Right forelimb (tissue), 1 donor: ENCODE data around the gene DPY30.

Experiments used
- DNase-seq: peaks from one replicate; pipeline ENCODE4 v3.0.0-alpha.2; 2018

The DPY30 gene

DNA sequence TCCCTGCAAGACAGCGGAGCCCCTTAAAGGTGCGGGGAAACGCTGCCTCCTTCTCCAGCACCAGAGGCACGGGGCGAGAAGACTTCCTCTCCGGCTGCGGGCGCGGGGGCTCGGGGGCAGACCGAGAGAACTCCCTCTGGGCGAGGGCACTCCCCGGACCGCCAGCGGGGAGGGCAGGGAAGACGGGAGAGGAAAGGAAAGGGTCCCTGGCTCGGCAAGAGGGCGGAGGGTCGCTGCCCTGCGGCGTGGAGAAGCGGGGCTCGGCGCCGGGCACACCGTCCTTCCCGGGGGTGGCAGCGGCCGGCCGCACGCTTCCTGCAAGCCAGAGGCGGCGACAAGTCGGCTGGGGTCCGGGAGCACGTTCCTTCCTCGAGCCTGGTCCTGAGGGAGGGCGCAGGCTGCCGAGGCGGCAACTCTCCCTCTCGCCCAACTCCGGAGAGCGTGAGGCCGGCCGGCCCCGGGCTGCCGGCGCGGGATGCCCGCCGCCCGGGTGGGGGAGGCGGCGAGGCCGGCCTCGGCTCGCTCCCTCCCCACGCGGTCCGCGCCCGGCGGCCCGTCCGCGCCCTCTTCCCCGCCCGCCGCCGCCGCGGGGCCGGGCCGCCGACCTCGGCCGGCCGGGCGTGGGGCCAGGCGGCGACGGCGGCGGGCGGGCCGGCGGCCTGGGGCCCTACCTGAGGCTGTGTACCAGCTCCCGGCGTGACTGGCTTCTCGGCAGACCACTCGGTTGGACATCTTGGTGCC lies 29.9 kb downstream of the DPY30 start:
- peak; percentile 66 for DNase-seq

DNA sequence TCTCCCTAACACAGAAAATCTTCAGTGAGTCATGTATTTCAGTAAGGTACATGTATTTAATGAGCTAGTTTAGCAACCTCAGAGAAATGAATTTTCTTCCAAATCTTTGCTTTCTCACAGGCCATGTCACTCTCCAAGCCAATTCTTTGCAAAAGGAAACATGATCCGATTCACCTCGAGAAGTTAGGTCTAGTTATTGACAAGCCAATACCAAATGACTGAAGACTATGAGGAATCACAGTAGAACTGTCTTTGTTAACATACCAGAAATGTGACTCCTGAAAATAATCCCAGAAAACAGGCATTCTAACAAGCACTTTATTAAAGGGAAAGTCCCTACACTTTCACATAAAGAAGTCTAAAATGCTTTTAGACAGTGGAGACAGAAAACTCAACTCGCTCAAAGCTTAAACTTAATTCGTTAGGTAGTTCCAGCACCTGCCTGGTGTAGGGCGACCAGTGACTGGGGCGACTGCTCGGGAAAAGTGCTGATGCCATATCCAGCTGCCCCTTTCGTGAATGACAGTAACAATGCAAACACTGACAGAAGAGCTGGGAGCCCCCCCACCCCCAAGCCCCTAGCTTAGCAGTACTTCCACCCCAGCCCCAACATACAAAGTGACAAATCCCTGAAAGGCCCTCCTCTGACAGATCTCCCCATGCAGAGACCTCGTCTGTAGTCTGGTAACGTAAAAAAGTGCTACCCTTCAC lies 30.6 kb downstream of the DPY30 start:
- DNase-seq, result peak; percentile 61

DNA sequence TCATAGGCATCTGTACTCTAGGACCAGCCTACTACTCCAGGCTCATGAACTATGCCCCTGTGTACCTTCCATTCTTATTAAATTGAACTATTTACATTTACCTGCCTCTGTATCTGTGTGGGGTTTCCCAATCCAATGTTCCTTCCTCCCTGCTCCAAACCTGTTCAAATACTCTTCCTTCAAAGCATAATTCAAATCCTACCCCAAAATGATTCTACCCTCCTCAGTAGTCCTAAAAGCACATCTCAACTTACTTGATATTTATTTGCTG lies 32.5 kb downstream of the DPY30 start:
- no peak for DNase-seq

DNA sequence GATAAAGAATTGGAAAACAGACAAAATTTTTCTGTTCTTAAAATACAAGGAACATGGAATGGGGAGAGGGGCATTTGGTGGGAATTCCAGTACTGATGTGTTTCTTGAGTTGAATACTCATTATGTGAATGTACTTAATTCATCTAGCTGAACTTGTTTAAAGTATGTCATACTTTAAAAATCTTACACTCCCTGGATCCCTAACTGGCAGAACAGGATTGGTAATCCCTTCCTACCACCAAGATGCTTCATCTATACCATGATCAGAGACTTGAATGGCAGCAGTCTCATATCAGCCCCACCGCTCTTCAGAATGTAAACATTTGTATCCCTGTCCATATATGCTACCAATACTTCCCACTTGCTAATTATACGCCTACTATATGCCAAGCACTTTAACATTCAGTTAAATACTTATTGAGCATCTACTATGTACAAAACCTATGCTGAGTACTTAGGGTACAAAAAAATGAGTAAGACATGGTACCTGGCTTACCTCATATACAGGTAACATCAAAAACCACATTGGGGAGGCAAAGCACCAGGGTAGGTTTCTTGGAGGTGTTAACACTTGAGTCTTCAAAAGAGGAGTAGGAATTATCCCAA lies 34.1 kb downstream of the DPY30 start:
- no peak for DNase-seq

DNA sequence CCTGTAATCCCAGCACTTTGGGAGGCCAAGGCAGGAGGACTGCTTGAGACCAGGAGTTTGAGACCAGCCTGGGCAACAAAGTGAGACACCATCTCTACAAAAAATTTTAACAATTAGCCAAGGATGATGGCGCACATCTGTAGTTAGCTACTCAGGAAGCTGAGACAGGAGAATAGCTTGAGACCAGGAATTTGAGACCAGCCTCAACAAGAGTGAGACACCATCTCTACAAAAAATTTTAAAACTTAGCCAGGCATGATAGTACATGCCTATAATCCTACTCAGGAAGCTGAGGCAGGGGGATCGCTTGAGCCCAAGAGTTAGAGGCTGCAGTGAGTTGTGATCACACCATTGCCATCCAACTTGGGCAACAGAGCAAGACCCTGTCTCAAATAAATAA lies 35.8 kb downstream of the DPY30 start:
- DNase-seq, result no peak

DNA sequence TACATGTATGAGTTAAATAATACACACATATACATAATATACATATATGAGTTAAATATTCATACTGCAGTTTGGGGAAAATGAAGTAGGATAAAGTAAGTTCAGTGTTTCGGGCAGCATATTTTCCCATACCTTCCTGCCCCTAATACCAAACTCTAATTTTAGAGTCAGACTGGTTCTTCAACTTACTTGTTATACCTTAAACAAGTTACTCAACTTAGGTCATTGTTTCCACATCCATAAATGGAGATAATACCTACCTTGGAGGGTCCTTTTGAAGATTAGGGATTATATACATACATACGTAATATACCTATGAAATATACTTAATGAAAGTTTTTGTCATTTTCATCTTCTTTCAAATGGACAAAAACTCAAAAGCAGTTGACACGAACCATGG lies 37.2 kb downstream of the DPY30 start:
- no peak for DNase-seq

DNA sequence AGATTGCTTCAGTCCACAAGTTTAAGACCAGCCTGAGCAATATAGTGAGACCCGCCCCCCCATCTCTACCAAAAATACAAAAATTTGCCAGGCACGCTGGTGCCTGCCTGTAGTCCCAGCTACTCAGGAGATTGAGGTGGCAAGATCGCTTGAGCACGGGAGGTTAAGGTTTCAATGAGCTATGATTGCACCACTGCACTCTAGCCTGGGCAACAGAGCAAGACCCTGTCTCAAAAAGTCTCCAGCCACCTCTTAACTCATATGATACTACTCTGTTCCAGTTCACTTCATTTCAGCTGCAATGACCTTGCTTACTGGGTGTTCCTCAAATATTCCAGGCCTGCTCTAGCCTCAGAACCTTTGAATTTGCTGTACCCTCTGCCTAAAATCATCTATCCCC lies 40.2 kb downstream of the DPY30 start:
- DNase-seq, result no peak

DNA sequence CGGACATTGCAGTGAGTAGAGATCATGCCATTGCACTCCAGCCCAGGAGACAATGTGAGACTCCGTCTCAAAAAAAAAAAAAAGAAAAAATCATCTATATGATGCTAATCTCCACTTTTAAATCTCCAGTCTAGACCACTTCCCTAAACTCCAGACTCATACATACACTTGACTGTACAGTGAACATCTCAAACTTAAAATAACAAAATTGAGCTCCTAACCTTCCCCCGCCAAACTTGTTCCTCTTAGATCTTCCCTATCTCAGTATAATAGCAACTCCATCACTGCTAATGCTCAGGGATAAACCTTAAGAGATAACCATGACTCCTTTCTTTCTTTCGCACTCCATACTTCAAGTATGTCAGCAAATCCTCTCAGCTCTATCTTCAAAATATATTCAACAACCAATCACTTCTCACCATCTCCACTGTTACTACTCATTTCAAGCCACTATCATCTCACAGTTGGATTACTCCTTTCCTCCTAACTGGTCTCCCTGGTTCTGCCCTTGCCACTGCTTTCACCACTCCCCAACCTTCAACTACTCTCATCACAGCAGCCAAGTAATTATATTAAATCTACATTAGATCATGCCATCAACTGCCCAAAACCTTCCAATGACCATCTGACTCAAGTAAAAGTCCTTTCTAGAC lies 40.7 kb downstream of the DPY30 start:
- no peak for DNase-seq

DNA sequence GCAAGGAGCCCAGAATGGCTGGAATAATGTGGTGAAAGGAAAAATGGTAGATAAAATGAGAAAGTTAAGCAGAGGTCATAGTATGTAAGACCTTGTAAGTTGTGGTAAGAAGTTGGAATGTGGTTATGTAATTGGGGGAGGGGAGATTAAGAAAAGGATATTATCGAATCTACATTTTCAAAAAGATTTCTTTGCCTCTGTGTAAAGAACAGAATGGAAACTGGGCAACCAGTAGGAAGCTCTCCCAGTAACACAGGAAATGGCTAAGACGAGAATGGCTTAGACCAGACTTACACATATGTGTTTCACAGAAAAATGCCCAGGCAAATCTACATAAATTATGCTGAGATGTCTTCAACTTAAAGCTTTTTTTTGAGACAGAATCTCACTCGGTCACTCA lies 42.0 kb downstream of the DPY30 start:
- DNase-seq, result no peak

DNA sequence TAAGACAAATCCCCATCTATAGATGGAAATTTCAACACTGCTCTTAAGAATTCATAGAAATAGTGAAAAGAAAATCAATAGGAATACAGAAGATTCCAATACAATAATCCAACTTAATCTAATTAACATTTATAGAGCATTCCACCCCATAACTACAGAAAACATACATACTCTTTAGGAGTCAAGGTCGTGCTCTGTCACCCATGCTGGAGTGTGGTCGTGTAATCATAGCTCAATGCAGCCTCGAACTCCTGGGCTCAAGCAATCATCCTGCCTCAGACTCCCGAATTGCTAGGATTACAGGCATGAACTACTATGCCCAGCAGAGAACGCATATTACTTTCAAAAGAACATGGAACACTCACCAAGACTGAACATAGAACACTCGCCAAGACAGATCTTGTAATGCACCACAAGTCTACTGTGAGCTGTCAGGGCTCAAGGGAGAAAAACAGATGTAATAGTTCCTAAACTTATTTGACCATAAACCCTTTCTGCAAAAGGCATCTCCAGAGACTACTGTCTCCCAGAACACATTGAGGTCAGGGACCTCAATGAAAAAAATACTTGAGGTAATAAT lies 42.9 kb downstream of the DPY30 start:
- DNase-seq, result no peak

DNA sequence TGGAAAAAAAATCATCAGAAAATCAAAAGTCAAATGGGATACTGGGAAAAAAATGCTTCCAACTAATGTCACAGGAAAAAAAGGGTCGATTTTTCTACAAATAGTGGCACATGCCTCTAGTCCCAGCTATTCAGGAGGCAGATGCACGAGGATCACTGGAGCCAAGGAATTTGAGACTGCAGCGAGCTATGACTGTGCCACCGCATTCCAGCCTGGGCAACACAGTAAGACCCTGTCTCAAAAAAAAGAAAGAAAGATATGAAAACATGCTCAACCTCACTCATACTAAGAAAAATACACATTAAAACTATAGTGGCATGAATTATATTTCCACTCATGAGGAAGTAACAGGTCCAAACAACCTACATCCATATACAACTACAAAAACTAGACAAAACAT lies 46.7 kb downstream of the DPY30 start:
- no peak for DNase-seq

DNA sequence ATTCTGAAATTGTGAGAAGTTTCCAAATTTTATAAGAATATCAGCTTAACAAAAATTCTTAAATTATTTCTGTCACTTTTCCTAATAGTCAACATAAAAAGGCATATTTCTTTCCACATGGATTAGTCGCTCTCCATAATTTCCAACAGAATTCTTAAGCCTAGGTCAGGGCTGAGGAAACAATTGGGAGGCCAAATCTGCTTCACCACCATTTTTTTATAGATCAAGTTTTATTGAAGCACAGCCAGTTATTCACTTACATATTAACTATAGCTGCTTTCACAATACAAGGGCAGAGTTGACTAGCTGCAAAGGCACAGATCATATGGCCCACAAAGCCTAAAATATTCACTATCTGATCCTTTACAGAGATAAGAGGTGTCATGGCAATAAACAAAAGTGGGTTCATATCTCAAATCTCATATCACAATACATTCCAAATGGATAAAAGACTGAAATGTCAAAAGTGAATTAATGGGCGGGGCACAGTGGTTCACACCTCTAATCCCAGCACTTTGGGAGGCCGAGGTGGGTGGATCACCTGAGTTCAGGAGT lies 47.5 kb downstream of the DPY30 start:
- DNase-seq, result no peak

DNA sequence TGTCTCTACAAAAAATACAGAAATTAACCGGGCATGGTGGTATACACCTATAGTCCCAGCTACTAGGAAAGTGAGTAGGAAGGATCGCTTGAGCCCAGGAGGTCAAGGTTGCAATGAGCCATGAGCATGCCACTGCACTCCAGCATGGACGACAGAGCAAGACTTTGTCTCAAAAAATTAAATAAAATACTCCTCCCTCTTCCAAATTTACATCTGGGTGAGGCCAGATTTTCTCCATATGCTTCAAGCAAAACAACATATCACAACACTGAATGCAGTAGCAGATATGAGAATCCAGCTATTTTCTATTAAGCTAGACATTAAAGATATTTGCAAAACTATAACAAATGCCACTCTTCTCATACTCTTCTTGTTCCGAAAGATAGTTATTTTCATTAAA lies 49.7 kb downstream of the DPY30 start:
- no peak for DNase-seq

DNA sequence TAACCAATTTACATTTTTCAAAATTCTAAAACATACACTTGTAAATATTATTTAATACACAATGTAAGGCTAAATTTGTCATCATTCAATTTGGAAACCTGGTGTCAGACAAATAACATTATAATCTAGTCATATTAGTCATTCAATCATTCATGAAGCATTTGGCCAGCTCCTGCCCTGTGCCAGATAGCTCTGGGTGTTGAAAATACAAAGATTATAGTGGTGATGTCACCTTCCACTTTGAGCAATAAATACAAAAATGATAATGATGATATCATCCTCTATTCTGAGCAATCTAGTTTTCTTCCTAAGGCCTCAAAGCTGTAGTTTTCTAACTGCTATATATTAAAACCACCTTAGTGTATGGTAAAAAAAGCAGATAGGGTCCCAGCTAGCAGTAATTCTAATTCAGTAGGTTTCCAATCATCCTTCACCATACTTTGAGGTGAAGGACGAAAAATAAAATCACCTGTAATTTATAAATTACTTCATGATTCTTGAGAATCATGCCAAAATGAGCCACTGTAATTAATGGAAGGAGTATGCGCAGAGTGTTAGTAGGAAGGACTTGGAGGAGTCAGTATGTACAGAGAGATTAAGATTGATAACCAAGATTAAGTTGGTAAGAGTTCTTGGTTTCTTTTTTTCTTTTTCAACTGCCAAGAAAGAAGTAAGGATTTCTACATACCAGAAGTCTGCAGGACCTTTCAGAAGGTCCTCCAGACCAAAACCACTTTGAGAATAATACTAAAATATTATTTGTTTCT lies 52.0 kb downstream of the DPY30 start:
- no peak for DNase-seq

DNA sequence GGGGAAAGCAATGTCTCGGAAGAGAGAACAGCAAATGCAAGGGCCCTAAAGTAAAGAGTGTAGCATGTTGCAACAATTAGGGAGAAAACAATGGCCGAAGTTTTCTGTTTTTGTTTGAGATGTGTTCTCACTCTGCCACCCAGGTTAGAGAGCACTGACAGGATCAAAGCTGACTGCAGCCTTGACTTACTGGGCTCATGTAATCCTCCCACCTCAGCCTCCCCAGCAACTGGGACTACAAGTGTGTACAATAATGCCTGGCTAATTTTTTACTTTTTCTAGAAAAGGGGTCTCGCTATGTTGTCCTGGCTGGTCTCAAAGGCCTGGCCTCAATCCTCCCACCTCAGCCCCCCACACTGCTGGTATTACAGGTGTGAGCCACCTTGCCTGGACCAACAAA lies 52.7 kb downstream of the DPY30 start:
- no peak for DNase-seq

DNA sequence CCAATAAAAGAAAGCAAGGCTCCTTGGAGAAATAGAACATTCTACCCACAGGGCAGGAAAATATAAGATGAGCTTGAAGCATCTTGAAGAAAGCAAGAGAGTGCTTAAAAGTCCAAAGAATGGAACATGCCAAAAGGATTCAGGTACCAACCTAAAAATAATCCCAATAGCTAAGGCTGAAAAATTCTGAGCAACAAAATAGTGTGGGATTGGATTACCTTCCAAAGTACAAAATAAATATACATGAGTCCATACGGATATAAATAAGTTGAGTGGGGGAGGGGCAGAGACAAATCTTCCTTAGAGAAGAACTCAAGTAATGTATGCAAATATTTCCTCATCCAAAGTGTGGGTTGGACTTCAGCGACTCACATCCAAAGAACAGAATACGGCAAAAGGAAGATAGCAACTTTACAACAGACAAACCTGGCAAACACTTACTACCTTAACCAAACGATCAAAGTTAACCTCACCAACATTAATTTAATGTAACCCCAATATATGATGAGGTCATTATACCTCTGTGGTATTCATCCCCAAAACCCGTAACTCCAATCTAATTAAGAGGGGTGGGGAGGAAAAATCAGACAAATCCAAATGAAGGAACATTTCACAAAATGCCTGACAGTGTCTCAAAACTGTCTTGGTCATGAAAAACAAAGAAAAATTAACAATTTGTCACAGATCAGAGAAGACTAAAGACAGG lies 55.7 kb downstream of the DPY30 start:
- no peak for DNase-seq

DNA sequence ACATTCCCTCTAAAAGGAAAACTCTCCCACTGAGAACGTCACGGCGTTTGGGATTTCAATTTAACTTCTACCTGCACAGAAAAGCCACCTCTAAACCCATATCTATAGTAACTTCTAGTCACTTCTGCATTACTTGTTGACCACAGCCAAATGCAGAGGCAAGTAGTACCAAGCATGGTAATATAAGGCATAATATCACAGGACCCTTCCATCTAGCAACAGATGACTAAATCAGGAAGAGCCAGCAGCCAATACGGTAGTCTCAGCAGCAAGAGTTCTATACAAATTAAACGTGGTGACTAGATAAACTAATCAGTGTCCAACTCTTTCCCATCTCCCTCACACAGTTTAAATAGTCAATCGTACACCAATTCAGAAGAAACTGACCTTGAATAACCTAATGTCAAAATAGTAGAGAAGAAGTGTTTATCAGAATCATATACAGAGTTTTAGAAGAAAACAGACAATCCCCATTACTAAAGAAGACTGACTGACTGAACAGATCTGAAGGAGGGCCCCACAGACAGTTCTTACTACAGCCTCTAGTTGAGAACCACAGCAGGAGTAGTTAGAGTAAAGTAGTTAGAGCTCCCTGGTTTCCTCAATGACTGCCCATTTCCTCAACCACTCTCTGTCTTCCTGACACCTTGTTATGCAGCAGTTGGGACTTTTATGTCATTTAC lies 58.8 kb downstream of the DPY30 start:
- no peak for DNase-seq

DNA sequence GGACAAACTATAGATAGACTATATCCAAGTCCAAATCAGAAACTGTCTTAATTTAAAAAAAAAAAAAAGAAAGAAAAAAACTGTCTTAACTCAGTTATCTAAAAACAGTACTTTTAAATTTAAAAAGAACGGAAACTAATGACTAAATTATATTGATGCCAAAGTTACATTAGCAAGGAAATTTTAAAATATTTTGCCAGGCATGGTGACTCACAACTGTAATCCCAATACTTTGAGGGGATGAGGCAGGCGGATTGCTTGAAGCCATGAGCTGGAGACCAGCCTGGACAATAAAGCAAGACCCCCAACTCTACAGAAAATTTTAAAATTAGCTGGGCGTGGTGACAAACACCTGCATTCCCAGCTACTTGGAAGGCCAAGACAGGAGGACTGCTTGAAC lies 59.6 kb downstream of the DPY30 start:
- no peak for DNase-seq

DNA sequence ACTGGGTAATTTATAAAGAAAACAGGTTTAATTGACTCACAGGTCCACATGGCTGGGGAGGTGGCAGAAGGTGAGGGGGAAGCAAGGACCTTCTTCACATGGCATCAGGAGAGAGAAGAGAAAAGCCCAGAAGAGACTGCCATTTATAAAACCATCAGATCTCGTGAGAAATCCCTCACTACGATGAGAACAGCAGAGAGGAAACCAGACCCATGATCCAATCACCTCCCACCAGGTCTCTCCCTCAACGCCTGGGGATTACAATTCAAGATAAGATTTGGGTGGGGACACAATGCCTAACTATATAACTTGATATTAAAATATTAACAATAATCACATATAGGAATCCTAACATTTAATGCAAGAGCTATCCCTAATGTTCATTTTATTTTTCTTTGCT lies 60.6 kb downstream of the DPY30 start:
- no peak for DNase-seq

DNA sequence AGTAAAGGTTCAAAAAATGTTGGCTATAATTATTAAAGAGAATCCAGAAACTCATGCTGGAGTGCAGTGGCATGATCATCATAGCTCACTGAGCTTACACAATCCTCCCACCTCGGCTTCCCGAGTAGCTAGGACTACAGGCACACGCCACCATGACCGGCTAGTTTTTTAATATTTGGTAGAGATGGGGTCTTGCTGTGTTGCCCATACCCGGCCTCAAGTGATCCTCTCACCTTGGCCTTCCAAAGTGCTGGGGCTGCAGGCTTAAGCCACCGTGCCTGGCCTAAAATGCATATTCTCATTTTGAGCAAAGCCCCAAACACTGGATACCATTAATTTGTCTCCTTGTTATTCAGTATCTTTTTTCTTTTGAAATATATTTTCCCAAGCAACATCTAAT lies 61.2 kb downstream of the DPY30 start:
- no peak for DNase-seq
